Measurements from ENCODE around the gene CRYZL1.

GRCh38 chr21:33554982-33555344 is 86.6 kb downstream of the CRYZL1 start:
- TF ChIP-seq CTCF (IDR thresholded peaks at IDR 0.05) (no peak), POLR2A (IDR thresholded peaks at IDR 0.05) (no peak)
